Fibroblast of skin of left quadriceps (primary cell): ENCODE measurements around the gene COX14.
"Not testable (repeated sequence)": the region's sequence is repeated elsewhere in the genome, so short reads cannot be mapped to it uniquely, and the experiment has no call there.

ENCODE experiments used
- DNase-seq, 2 experiments: peaks; one replicate each; pipeline ENCODE4 v3.0.0-alpha.2; 2013; ENCODE audit warnings: low read depth in 2 of 2

The COX14 gene

DNA sequence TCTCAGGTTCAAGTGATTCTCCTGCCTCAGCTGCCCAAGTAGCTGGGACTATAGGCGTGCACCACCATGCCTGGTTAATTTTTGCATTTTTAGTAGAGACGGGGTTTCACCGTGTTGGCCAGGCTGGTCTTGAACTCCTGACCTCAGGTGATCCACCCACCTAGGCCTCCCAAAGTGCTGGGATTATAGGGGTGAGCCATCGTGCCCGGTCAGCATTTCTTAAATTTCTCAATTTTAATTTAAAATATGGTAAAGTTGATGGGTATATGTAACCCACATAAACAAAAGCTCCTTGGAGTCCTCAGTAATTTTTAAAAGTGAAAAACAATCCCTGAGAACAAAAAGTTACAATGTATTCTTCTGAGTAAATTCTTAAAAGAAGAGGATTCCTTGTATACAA lies 42.9 kb downstream of the COX14 start:
- DNase-seq = not testable (repeated sequence)

DNA sequence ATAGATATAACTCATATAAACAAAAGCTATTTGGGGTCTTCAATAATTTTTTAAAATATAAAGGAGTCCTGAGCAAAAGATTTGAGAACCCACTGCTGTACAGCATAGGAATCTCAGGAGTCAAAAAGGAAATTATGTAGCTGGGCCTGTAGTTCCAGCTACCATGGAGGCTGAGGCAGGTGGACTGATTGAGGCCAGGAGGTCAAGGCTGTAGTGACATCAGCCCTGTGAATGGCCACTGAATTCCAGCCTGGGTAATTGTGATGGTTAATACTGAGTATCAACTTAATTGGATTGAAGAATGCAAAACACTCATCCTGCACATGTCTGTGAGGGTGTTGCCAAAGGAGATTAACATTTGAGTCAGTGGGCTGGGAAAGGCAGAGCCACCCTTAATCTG lies 44.6 kb downstream of the COX14 start:
- no peak for DNase-seq

DNA sequence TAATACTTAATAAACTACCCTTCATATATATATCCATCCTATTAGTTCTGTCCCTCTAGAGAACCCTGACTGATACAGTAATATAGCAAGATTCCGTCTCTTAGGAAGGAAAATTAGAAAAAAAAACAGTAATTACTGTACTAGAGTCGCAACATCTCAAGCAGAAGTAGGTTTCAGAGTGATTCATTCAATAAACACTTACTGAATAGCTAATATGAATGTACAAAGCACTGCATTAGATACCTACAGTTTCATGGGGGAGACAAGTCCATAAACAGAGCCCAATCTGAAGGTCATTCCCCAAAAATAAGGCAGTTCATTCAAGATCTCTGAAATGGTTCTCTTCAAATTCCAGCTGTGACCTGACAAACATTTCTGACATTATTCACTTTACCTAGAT lies 45.2 kb downstream of the COX14 start:
- no peak for DNase-seq

DNA sequence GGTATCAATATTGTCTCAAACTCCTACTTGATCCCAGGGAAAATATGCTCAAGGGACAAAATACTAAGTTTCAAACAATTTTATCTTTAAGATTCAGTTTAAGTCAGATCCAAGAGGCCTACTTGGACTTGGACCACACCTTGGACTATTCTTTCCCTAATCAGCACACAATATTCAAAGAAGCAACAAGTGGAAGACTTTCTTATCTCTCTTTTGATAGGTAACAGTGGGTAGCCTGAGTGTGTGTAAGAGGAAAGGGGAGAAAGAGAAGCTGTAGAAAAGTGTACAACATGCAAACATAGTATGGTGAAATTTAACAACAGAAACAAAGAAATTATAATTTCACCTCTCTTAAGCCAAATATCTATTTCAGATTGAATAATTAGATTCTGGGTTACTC lies 48.6 kb downstream of the COX14 start:
- DNase-seq = no peak

DNA sequence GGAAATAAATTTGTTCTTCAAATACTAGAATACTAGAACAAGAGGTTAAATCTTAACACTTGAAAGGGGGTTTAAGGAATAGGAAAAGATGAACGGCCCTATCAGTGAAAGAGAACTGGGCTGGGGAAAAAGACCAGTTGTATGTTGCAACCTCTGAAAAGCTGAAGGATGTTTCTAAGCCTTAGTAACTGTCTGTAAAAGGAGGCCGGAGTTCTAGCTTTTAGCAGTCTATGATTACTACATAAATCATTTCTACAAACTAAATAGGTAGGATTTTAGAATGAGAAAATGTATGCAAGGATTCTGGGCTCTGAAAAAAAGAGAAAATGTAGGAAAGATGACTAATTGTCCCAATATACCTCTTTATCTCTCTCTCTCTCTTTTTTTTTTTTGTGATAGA lies 50.2 kb downstream of the COX14 start:
- peak in 1 of 2 experiments; percentile 31 for DNase-seq

DNA sequence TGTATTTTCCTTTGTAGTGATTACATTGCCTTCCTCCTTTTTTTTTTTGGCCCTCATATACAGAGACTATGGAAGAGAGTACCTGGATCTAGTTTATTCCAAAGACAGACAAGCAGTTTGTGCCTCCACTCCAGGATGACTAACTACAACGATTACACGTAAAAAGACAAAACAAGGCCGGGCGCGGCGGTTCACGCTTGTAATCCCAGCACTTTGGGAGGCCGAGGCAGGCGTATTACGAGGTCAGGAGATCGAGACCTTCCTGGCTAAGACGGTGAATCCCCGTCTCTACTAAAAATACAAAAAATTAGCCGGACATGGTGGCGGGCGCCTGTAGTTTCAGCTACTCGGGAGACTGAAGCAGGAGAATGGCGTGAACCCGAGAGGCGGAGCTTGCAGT lies 52.9 kb downstream of the COX14 start:
- no peak for DNase-seq

DNA sequence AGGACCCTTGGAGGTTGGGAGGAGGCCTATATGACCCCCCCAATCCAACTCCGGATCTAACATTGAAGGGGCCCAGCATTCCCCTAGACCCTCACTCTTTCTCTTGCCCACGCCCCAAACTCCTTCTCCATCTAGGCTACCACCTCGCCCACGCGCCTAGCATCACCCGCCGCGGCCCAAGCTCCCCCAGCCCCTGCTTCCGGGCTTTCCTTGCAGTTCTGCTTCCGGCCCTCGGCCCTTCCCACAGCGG lies 54.7 kb downstream of the COX14 start:
- DNase-seq = no peak

DNA sequence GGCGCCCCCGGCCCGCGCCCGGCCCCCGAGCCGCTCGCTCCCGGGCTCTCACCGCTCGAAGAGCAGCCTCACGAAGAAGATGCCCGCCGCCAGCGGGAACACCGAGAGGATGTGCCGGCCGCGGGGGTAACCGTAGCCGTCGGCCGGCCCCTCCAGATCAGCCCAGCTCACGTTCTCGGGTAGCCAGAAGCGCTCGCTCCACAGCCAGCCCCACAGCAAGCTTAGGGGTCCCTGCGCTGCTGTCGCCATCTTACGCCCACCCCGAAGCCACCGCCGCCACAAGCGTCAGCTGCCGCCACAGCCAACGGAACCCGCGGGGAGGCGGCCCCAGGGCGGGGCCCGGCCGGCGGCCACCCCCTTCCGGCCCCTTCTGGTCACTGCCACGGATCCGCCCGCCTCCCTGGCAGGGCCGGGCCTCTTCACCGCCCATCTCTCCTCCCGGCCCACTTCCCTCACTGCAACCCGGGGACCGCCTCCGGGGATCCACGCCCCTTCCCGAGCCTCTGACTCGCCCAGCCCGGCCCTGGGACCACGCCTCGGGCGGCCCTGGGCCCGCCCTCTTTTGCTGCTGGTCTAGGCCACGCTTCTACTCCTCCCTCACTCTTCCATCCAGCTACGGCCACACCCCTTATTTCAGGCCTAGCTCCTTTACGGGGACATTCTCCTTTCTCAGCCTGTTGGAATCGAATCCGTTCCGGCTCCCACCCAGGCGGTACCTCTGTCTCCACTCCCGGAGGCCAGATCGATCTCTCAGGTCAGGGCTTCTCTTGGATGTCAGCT lies 55.2 kb downstream of the COX14 start, which contains the start of gene CERS5:
CERS5 (minus strand) TSS at position 321 of the 780 bp plus-strand sequence; CDS start at position 249, 72 bp downstream.
- peak; percentile 98 for DNase-seq
